Right lobe of liver (tissue), 4 donors: ENCODE measurements around the gene UBE2H.

Source experiments
- POLR2A ChIP-seq: fragments of 450-650 bp; IDR thresholded peaks from one replicate; pipeline ENCODE4 v1.6.1; 2017; ENCODE audit warnings: antibody characterized with exemption, mild to moderate bottlenecking
- TF ChIP-seq, protein P1 (sequence below), 4 donors: fragments of 200-600 bp in 3 of 4; fragments of 450-650 bp in 1 of 4; IDR thresholded peaks; one replicate each; pipeline versions ENCODE4 v1.5.1 to v1.8.0; 2016 to 2022; ENCODE audit warnings: antibody characterized with exemption in 4 of 4, mild to moderate bottlenecking in 2 of 4
- donor health status: DM: no; HTN: no; CAD: no.
- donor health status: DM: no; HTN: no; CAD: no.
- donor health status: DM: no; HTN: yes; CAD: no.

DNA sequence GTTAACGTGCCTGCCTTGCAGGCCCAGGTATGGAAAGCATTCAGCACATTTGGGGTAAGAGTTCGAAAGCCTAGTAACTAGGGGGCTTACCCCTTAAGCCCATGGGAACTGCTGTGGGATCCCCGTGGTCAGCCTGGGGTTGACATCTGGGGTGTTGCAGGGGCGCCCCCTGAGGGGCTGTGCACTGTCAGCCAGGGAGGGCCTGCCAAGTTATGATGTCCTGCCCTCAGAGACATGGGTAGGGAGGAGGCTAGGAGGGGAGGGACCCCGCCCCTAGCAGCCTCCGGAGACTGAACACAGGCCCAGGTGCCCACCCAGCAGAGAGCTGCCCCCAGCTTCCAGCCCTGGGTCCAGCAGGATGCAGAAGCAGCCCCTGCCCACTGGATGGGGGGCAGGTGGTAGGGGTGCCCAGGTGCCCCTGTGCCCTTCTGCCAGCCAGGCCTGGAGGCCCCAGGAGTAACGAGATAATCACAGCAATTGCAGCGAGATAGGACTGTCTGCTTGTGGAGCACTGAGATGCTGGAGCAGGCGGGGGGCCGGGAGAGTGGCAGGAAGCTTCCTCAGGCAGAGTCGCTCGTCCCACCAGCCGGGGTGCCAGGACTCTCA is 153.3 kb downstream of the UBE2H start:
- TF ChIP-seq, protein P1, sequence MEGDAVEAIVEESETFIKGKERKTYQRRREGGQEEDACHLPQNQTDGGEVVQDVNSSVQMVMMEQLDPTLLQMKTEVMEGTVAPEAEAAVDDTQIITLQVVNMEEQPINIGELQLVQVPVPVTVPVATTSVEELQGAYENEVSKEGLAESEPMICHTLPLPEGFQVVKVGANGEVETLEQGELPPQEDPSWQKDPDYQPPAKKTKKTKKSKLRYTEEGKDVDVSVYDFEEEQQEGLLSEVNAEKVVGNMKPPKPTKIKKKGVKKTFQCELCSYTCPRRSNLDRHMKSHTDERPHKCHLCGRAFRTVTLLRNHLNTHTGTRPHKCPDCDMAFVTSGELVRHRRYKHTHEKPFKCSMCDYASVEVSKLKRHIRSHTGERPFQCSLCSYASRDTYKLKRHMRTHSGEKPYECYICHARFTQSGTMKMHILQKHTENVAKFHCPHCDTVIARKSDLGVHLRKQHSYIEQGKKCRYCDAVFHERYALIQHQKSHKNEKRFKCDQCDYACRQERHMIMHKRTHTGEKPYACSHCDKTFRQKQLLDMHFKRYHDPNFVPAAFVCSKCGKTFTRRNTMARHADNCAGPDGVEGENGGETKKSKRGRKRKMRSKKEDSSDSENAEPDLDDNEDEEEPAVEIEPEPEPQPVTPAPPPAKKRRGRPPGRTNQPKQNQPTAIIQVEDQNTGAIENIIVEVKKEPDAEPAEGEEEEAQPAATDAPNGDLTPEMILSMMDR (IDR thresholded peaks at IDR 0.05) = no peak
- TF ChIP-seq POLR2A = no peak
